C4-2B (cell line): ENCODE measurements around the gene CPOX.

Experiments
- H3K27ac ChIP-seq: fragments of 450-650 bp; 2 replicates; pipeline ENCODE4 v1.5.1; 2017
- ZFX ChIP-seq: fragments of 450-650 bp; IDR thresholded peaks from 2 replicates; pipeline ENCODE4 v1.6.1; 2017
- TF ChIP-seq, protein P1 (sequence below): fragments of 450-650 bp; conservative IDR thresholded peaks from 2 replicates; pipeline ENCODE4 v1.5.1; 2017; ENCODE audit warnings: mild to moderate bottlenecking

CPOX gene

GRCh38 chr3:98558100-98558827 lies 35.1 kb downstream of the CPOX start:
- no peak for TF ChIP-seq ZFX
- TF ChIP-seq, protein P1, sequence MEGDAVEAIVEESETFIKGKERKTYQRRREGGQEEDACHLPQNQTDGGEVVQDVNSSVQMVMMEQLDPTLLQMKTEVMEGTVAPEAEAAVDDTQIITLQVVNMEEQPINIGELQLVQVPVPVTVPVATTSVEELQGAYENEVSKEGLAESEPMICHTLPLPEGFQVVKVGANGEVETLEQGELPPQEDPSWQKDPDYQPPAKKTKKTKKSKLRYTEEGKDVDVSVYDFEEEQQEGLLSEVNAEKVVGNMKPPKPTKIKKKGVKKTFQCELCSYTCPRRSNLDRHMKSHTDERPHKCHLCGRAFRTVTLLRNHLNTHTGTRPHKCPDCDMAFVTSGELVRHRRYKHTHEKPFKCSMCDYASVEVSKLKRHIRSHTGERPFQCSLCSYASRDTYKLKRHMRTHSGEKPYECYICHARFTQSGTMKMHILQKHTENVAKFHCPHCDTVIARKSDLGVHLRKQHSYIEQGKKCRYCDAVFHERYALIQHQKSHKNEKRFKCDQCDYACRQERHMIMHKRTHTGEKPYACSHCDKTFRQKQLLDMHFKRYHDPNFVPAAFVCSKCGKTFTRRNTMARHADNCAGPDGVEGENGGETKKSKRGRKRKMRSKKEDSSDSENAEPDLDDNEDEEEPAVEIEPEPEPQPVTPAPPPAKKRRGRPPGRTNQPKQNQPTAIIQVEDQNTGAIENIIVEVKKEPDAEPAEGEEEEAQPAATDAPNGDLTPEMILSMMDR = no peak

GRCh38 chr3:98557324-98558010 lies 35.9 kb downstream of the CPOX start:
- no peak for TF ChIP-seq ZFX
- TF ChIP-seq, protein P1 = no peak
- H3K27ac ChIP-seq = no peak overlapping the region

More at GRCh38 chr3:98558100-98558827, 35.1 kb downstream of the CPOX start:
- H3K27ac ChIP-seq = no peak overlapping the region

- TF ChIP-seq ZFX = no peak
- TF ChIP-seq, protein P1 = no peak
- no peak overlapping the region for H3K27ac ChIP-seq
Observed at GRCh38 chr3:98556164-98557130, 37.0 kb downstream of the CPOX start.

- no peak overlapping the region for H3K27ac ChIP-seq
- TF ChIP-seq, protein P1 = no peak
- no peak for TF ChIP-seq ZFX
Observed at GRCh38 chr3:98555025-98555379, 38.4 kb downstream of the CPOX start.

GRCh38 chr3:98554580-98554979 lies 38.8 kb downstream of the CPOX start:
- no peak overlapping the region for H3K27ac ChIP-seq
- TF ChIP-seq, protein P1 = no peak
- no peak for TF ChIP-seq ZFX

DNA sequence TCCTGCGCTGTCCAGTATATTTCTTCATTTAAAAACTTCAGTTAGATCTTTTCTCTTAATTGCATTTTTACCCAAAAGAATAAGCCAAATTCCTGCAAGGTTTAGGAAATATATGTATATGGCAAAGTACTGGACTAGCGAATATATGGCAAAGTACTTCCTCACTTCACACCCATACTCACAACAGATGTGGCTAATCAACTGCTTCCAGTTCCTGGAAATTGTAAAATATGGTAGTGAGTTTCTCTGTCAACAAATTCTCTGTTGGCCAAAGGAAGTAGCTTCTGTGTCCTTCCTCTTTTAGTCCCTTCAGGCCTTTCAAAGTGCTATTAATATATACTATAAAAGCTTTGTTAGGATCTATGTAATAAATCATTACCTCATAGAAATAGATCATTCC lies 39.7 kb downstream of the CPOX start:
- H3K27ac ChIP-seq = no peak overlapping the region
- TF ChIP-seq ZFX = no peak
- TF ChIP-seq, protein P1 = no peak
